HCT116 (cell line): Measurements from ENCODE around the gene CELF2. TPM values are rescaled to one million over a fixed set of nuclear protein-coding genes. Genes with fewer than 3 reads are reported as not detected.

Source experiments
- ATAC-seq: fragments of 200-7000 bp; cut with Tn5 transposase; 2 replicates; pipeline ENCODE4 v1.9.1; 2020; ENCODE audit warnings: mild to moderate bottlenecking, moderate library complexity
- BruUV-seq: library from RNA; stranded (reverse); fragments of 400-500 nt; replicated peaks from 2 replicates; lab custom pipeline; 2021; lab: Mats Ljungman, UMichigan
- CTCF ChIA-PET: fragments of 300-600 bp; sonication (Branson Sonifier 250); formaldehyde crosslinking; loops from one replicate; lab custom pipeline; 2021; ENCODE audit warnings: antibody characterized with exemption; lab: Charles Lee
- POLR2A ChIA-PET: fragments of 300-600, 350-600 bp; sonication (Branson Sonifier 250); formaldehyde crosslinking; loops from one replicate; lab custom pipeline; 2021; ENCODE audit warnings: antibody characterized with exemption; lab: Charles Lee
- RAD21 ChIA-PET, 2 experiments: fragments of 300-600 bp; sonication (Branson Sonifier 250); formaldehyde crosslinking; loops; one replicate each; lab custom pipeline; 2023; ENCODE audit warnings: low total read pairs in 2 of 2; ENCODE audit not compliant: uncharacterized antibody in 2 of 2, unreplicated experiment in 2 of 2, low non-redundant PET in 1 of 2; lab: Charles Lee
- DNase-seq: peaks from one replicate; pipeline ENCODE4 v3.0.0-alpha.2; 2010; ENCODE audit warnings: low read depth, low spot score
- H2AFZ ChIP-seq: fragments of 200-600 bp; shearing (Covaris generic), sonication (generic); 2 replicates; pipeline ENCODE4 v1.6.1; 2017; ENCODE audit warnings: low read depth, mixed run types, mixed read lengths, antibody characterized with exemption, low read length; ENCODE audit not compliant: poor library complexity, severe bottlenecking
- H3K27ac ChIP-seq: 2 replicates; pipeline ENCODE4 v1.5.1; 2012; ENCODE audit warnings: low read depth, low read length
- H3K27me3 ChIP-seq: fragments of 200-600 bp; sonication (generic); 2 replicates; pipeline ENCODE4 v1.6.1; 2016; ENCODE audit warnings: mixed run types, low read length, mixed read lengths; ENCODE audit not compliant: insufficient read depth
- H3K36me3 ChIP-seq, 2 experiments: fragments of 200-500 bp in 1 of 2; fragments of 200-600 bp in 1 of 2; sonication (Bioruptor generic) in 1 of 2; sonication (generic) in 1 of 2; 2 replicates each; pipeline versions ENCODE4 v1.5.1 to v1.6.1; 2014 to 2016; ENCODE audit warnings: low read length in 2 of 2, inconsistent platforms in 1 of 2, mixed read lengths in 1 of 2, mixed run types in 1 of 2; ENCODE audit not compliant: insufficient read depth in 2 of 2, control insufficient read depth in 1 of 2
- H3K4me1 ChIP-seq, 2 experiments: fragments of 200-600 bp in 1 of 2; sonication (generic) in 1 of 2; 2 replicates each; pipeline versions ENCODE4 v1.5.1 to v1.6.1; 2012 to 2017; ENCODE audit warnings: low read length in 2 of 2, inconsistent platforms in 1 of 2, mild to moderate bottlenecking in 1 of 2, mixed read lengths in 1 of 2, mixed run types in 1 of 2, moderate library complexity in 1 of 2; ENCODE audit not compliant: insufficient read depth in 2 of 2, control insufficient read depth in 1 of 2
- H3K4me2 ChIP-seq: fragments of 200-600 bp; sonication (generic); 2 replicates; pipeline ENCODE4 v1.6.1; 2017; ENCODE audit warnings: mixed run types, low read length, mixed read lengths
- H3K4me3 ChIP-seq, 2 experiments: fragments of 200-600 bp in 1 of 2; sonication (generic) in 1 of 2; replicated peaks in 1 of 2; 2 replicates each; pipeline ENCODE4 v1.5.1; 2011 to 2016; ENCODE audit warnings: low read length in 2 of 2, control low read depth in 1 of 2, low read depth in 1 of 2, mild to moderate bottlenecking in 1 of 2, mixed read lengths in 1 of 2, mixed run types in 1 of 2
- H3K79me2 ChIP-seq: fragments of 200-600 bp; sonication (generic); 2 replicates; pipeline ENCODE4 v1.6.1; 2017; ENCODE audit warnings: mild to moderate bottlenecking, mixed run types, low read length, moderate library complexity, mixed read lengths; ENCODE audit not compliant: insufficient read depth
- H3K9ac ChIP-seq: fragments of 200-600 bp; sonication (generic); 2 replicates; pipeline ENCODE4 v1.6.1; 2016; ENCODE audit warnings: low read length, mixed read lengths
- H3K9me2 ChIP-seq: fragments of 200-600 bp; sonication (generic), shearing (Covaris generic); 2 replicates; pipeline ENCODE4 v1.6.1; 2017; ENCODE audit warnings: mixed run types, mild to moderate bottlenecking, moderate library complexity; ENCODE audit not compliant: insufficient read depth
- H3K9me3 ChIP-seq, 2 experiments: fragments of 200-500 bp in 1 of 2; fragments of 200-600 bp in 1 of 2; sonication (Bioruptor generic) in 1 of 2; sonication (generic) in 1 of 2; 2 replicates each; pipeline ENCODE4 v1.6.1; 2014 to 2017; ENCODE audit warnings: low read length in 2 of 2, mixed read lengths in 2 of 2, inconsistent platforms in 1 of 2, low read depth in 1 of 2, mild to moderate bottlenecking in 1 of 2, mixed run types in 1 of 2, moderate library complexity in 1 of 2; ENCODE audit not compliant: control insufficient read depth in 1 of 2, insufficient read depth in 1 of 2
- H4K20me1 ChIP-seq: fragments of 200-600 bp; sonication (generic), shearing (Covaris generic); 2 replicates; pipeline ENCODE4 v1.6.1; 2017; ENCODE audit warnings: mixed run types, mild to moderate bottlenecking, moderate library complexity; ENCODE audit not compliant: insufficient read depth
- CTCF ChIP-seq, 3 experiments: fragments of 200-600 bp in 1 of 3; sonication (generic) in 1 of 3; IDR thresholded peaks in 2 of 3; conservative IDR thresholded peaks in 1 of 3; 2 replicates each; pipeline ENCODE4 v1.5.1; 2012 to 2017; ENCODE audit warnings: low read depth in 2 of 3, low read length in 2 of 3, antibody characterized with exemption in 1 of 3, borderline replicate concordance in 1 of 3, control low read depth in 1 of 3, mild to moderate bottlenecking in 1 of 3, mixed read lengths in 1 of 3, mixed run types in 1 of 3, moderate library complexity in 1 of 3; ENCODE audit not compliant: insufficient read depth in 1 of 3
- EGR1 ChIP-seq: IDR thresholded peaks from 2 replicates; pipeline ENCODE4 v1.6.1; 2012; ENCODE audit warnings: low read depth
- ELF1 ChIP-seq: IDR thresholded peaks from 2 replicates; pipeline ENCODE4 v1.6.1; 2012; ENCODE audit warnings: low read depth, borderline replicate concordance
- EZH2phosphoT487 ChIP-seq: fragments of 200-600 bp; IDR thresholded peaks from 2 replicates; pipeline ENCODE4 v1.6.1; 2018; ENCODE audit warnings: antibody characterized with exemption, borderline replicate concordance
- FOSL1 ChIP-seq: IDR thresholded peaks from 2 replicates; pipeline ENCODE4 v1.6.1; 2012; ENCODE audit warnings: low read depth
- JUND ChIP-seq: IDR thresholded peaks from 2 replicates; pipeline ENCODE4 v1.6.1; 2012
- POLR2AphosphoS5 ChIP-seq: IDR thresholded peaks from 2 replicates; pipeline ENCODE4 v1.6.1; 2011; ENCODE audit warnings: mild to moderate bottlenecking, low read depth, low read length, moderate library complexity
- RAD21 ChIP-seq: IDR thresholded peaks from 2 replicates; pipeline ENCODE4 v1.6.1; 2012; ENCODE audit warnings: low read depth, mild to moderate bottlenecking
- SP1 ChIP-seq: IDR thresholded peaks from 2 replicates; pipeline ENCODE4 v1.6.1; 2012; ENCODE audit warnings: low read depth
- YY1 ChIP-seq: IDR thresholded peaks from 2 replicates; pipeline ENCODE4 v1.6.1; 2011; ENCODE audit warnings: low read length, low read depth, moderate library complexity, mild to moderate bottlenecking; ENCODE audit not compliant: insufficient replicate concordance; ENCODE audit errors: extremely low read depth
- ZBTB33 ChIP-seq: IDR thresholded peaks from 2 replicates; pipeline ENCODE4 v1.6.1; 2011; ENCODE audit warnings: mild to moderate bottlenecking, low read length, moderate library complexity; ENCODE audit not compliant: insufficient replicate concordance; ENCODE audit errors: extremely low read depth
- ZFX ChIP-seq: fragments of 450-650 bp; IDR thresholded peaks from 2 replicates; pipeline ENCODE4 v1.6.1; 2017
- intact Hi-C: fragments of 100-400 bp; cut with micrococcal nuclease; formaldehyde crosslinking; loops from 2 replicates; pipeline ENCODE4 v1.10.0; 2022
- total RNA-seq: library from RNA; stranded (reverse); gene quantifications from one replicate; pipeline ENCODE4 v1.2.1, GENCODE V29; 2021; ENCODE audit not compliant: unreplicated experiment

The CELF2 gene
- total RNA-seq, 1 experiment from 2014 or later = 0.66 TPM

- Histone ChIP-seq H3K9ac (no peak overlapping the region), H3K4me1 (no peaks in the 10 kb centered on the region), H3K27me3 (peaks cover 12% of the 10 kb centered on the region; the same call in 1 of the 2 replicates), H2AFZ (no peak overlapping the region), H3K9me3 (no peaks in the 10 kb centered on the region), H3K4me2 (no peak overlapping the region), H4K20me1 (no peaks in the 10 kb centered on the region), H3K79me2 (no peaks in the 10 kb centered on the region), H3K4me3 (no peak overlapping the region), H3K27ac (no peak overlapping the region)
- intact Hi-C loops = no loop called here
- CTCF ChIA-PET = no interaction called here
- DNase-seq (no peak), ATAC-seq (no peak)
- RAD21 ChIA-PET = no interaction called here
- POLR2A ChIA-PET = no interaction called here
- BruUV-seq = no TSS peak
- no peak for TF ChIP-seq RAD21
- no peak for TF ChIP-seq ELF1
- no peak for TF ChIP-seq EZH2phosphoT487
- no peak for TF ChIP-seq POLR2AphosphoS5
- TF ChIP-seq, all 23 proteins: peak for 0
- H3K36me3 ChIP-seq = no peaks in the 10 kb centered on the region
- no peaks in the 10 kb centered on the region for H3K9me2 ChIP-seq
These were observed 229.2 kb downstream of the CELF2 start for GRCh38 chr10:11246752-11247467.

- Histone ChIP-seq H3K27me3 (peaks cover 19% of the 10 kb centered on the region; the same call in 1 of the 2 replicates), H3K9me3 (no peaks in the 10 kb centered on the region), H3K9me2 (no peaks in the 10 kb centered on the region), H3K79me2 (no peaks in the 10 kb centered on the region), H3K27ac (no peak overlapping the region), H3K4me1 (no peaks in the 10 kb centered on the region), H3K4me2 (no peak overlapping the region), H3K9ac (no peak overlapping the region), H4K20me1 (no peaks in the 10 kb centered on the region), H3K36me3 (no peaks in the 10 kb centered on the region), H3K4me3 (no peak overlapping the region), H2AFZ (no peak overlapping the region)
- POLR2A ChIA-PET = no interaction called here
- intact Hi-C loops = no loop called here
- no peak for ATAC-seq
- RAD21 ChIA-PET = no interaction called here
- no peak for TF ChIP-seq SP1
- no peak for TF ChIP-seq ZBTB33
- TF ChIP-seq EGR1 = no peak
- no peak for TF ChIP-seq ELF1
- no peak for TF ChIP-seq POLR2AphosphoS5
- no peak for TF ChIP-seq YY1
- TF ChIP-seq ZFX = no peak
- TF ChIP-seq JUND = no peak
- no peak for TF ChIP-seq CTCF (IDR thresholded peaks at IDR 0.05 in 2 of 3, conservative IDR thresholded peaks at IDR 0.05 in 1 of 3; ENCODE audit: borderline replicate concordance in 1 of 3, insufficient read depth in 1 of 3, low read depth in 2 of 3, low read length in 2 of 3)
- TF ChIP-seq FOSL1 = no peak
- CTCF ChIA-PET = no interaction called here
- DNase-seq = no peak
- BruUV-seq = no TSS peak
These were observed 231.6 kb downstream of the CELF2 start for GRCh38 chr10:11249152-11249807.
